GM19023 (cell line): ENCODE data around the gene TUBA3E.
"Not testable (repeated sequence)": the region's sequence is repeated elsewhere in the genome, so short reads cannot be mapped to it uniquely, and the experiment has no call there.

ENCODE experiments used
- ATAC-seq: cut with Tn5 transposase; IDR thresholded peaks from one replicate; pipeline ENCODE4 v1.9.1; 2021; ENCODE audit warnings: mild to moderate bottlenecking, moderate library complexity; ENCODE audit not compliant: unreplicated experiment

Gene TUBA3E

DNA sequence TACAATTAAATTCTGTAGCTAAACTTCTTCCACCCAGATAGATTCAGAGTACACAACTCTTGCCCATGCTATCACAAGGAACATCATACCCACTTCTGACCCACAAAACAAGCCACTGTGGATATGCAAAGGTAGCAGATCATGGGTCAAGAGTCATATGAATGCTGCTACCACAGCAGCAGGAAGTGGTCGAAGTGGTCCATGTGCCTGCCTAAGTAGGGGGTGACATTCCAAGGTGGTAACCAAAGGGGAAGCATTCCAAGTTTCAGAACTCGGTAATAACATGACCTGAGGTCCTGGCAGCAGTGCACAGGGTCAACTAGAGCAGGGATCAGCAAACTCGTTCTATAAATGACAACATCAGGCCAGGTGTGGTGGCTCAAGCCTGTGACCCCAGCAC is 5.8 kb downstream of the TUBA3E start:
- not testable (repeated sequence) for ATAC-seq

- ATAC-seq, result not testable (repeated sequence)
These were observed 6.9 kb downstream of the TUBA3E start for GRCh38 chr2:130191319-130191718.

DNA sequence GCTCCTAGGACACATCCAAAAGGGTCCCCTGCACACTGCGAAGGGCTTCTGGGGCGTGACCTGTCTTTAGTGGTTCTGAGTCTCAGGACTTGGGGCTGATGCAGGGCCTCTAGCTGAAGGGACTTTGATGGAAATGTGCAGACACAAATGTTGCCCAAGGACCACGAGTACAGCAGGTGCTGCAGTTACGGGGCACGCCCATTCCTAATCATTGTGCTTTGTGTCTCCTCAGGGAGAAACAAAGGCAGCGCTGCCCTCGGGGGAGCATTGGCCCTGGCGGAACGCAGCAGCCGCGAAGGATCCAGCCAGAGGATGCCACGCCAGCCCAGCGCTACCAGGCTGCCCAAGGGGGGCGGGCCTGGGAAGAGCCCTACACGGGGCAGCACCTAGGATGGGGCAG is 8.0 kb downstream of the TUBA3E start:
- no peak for ATAC-seq

DNA sequence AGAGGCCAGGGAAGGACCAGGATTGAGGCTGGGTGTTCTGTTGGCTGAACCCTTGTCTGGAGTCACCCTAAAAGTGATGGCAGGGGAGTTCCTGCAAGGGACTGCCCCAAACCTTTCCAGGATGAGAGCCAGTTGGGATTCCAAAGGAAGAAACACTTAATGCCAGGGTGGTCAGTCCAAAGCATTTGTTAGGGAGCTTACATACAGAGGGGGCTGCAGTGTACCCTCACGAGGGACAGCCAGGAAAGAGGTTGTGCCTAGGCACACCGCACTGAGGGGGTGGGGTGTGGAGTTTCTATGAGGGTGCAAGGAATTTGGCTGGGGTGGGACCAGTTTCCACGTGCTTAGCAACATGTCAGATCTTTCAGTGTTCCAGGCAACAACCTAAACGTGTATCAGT is 9.3 kb downstream of the TUBA3E start:
- not testable (repeated sequence) for ATAC-seq

GRCh38 chr2:130187859-130188792 is 10.1 kb downstream of the TUBA3E start:
- ATAC-seq, result not testable (repeated sequence)

- no peak for ATAC-seq
These were observed 11.0 kb downstream of the TUBA3E start for GRCh38 chr2:130187268-130187667.

DNA sequence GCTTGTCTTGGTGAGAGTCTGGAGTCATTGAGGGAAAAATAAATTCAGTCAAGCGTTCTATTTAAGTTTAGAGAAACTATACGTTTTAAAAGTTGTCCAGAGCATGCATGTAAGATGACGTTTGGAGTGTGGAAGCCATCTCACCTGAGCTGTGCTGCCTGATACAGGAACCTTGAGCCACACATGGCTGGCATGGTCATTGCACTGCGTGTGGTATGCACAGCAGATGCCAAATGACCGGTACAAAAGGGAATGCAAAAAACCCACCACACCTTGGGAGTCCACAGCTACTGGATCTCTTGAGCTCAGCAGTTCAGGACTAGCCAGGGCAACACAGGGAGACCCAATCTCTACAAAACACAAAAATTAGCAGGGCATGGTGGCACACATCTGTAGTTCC is 11.8 kb downstream of the TUBA3E start:
- no peak for ATAC-seq

DNA sequence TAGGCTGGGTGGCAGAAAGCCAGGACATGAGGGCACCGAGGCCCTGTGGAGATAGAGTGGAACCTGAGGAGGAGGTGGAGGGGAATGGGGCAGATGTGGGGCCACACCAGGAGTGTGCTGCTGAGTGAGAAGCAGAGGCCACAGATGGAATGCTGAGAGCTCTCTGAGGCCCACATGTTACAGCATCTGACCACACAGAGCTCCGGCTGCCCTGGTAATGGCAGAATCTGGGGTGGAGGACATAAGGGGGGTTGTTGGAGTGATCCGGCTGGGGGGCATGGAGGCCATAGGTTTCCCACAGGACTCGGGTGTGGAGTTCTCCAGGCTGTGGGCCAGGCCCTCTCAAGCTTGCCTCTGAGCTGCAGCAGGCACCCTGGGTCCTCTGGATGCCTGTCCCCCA is 12.3 kb downstream of the TUBA3E start:
- ATAC-seq, result no peak

- ATAC-seq, result no peak
These were observed 12.8 kb downstream of the TUBA3E start for GRCh38 chr2:130185436-130185835.

GRCh38 chr2:130183512-130184373 is 14.5 kb downstream of the TUBA3E start:
- no peak for ATAC-seq

- peak; percentile 18 for ATAC-seq
These were observed 15.3 kb downstream of the TUBA3E start for GRCh38 chr2:130182826-130183511.

DNA sequence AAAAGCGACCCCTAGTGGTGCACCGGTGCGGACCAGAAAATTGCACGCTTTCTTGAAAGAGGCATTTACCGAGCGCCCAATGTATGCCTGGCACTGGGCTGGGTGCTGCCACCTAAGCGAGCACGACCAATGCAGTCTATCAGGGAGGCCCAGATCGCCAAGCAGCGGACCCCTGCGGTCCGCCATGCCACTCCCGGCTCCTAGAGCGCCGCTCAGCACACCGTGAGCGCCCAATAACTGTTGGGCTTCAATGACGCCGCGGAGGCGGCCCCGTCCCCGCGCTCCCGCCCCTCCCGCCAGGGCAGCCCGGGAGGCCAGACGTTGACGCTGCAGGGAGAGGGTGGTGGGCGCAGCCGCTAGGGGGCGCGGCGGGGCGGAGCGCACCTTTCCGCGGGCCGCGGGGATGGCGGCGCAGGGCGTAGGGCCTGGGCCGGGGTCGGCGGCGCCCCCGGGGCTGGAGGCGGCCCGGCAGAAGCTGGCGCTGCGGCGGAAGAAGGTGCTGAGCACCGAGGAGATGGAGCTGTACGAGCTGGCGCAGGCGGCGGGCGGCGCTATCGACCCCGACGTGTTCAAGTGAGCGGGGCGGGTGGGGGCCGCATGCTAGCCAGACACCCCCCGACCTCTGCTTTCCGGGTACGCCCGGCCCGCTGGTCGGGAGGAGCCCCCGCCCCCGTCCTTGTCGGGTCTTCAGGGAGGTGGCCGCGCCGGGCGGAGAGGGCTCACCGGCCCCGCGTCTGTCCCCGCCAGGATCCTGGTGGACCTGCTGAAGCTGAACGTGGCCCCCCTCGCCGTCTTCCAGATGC is 16.2 kb downstream of the TUBA3E start, which contains the start of gene MZT2B:
MZT2B (plus strand) TSS at position 383 of the 803 bp plus-strand sequence; CDS start at position 404, 21 bp downstream.
- peak; percentile 82 for ATAC-seq

- ATAC-seq, result peak; percentile 62
These were observed 16.8 kb downstream of the TUBA3E start, which contains the start of gene SMPD4 for GRCh38 chr2:130181325-130181879. Gene SMPD4 (minus strand): TSS chr2:130181602. CDS start chr2:130176592, 5,010 bp downstream.

GRCh38 chr2:130180404-130181324 is 17.6 kb downstream of the TUBA3E start:
- not testable (repeated sequence) for ATAC-seq

DNA sequence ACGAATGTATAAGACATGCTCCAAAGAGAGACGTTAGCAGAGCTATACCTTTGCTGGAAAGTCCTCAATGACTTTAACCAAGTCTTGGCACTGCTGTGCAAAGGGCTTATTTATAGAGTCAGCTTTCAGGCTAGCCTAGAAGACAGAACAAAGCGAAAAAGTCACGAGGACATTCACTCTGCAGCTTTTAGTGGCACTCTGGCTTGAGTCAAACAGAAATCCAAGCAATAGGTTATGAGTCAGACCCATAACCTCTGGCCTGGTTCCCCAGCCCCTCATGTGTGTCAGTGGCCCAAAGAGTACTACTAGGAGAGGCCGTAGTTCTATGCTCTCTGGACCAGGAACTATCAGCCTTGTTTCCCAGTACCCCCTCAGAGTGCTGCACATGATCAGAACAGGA is 23.4 kb downstream of the TUBA3E start:
- ATAC-seq, result not testable (repeated sequence)

DNA sequence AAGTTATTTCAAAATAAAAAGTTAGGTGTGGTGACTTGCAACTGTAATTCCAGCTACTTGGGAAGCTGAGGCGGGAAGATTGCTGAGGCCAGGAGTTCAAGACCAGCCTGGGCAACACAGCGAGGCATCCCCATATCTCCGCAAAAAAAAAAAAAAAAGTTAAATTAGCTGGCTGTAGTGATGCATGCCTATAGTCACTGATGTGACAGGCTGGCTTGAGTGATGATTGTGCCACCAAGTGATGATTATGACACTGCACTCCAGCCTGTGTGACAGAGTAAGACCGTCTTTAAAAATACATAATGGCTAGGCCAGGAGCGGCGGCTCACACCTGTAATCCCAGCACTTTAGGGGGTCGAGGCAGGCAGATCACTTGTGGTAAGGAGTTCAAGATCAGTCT is 28.3 kb downstream of the TUBA3E start:
- no peak for ATAC-seq

- ATAC-seq, result not testable (repeated sequence)
These were observed 29.1 kb downstream of the TUBA3E start for GRCh38 chr2:130169163-130169562.

DNA sequence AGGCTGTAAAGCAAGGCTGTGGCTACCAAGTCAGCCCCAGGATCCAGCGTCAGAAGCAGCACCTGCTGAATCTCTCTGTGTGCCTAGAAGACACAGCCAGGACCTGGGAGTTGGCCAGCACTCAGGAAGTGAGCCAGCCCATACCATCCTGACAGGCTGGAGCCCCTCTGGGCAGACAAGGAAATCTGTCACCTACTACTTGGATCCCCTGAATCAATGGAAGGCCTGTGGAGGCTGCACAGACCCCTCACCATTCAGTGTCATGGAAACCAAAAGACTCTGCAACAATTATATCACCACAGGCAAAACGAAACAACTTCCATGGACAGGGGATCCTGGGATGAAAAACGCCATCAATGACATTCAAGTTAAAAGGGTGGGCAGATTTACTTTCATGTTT is 31.6 kb downstream of the TUBA3E start:
- not testable (repeated sequence) for ATAC-seq
